Middle frontal gyrus (tissue), 1 donor: ENCODE results near the gene VPS13D.
A peak's percentile ranks its signal among the peaks of the same experiment; 100 is the strongest.

Experiments used
- DNase-seq: peaks from one replicate; pipeline ENCODE4 v3.0.0-alpha.2; 2015; ENCODE audit warnings: low spot score; ENCODE audit errors: extremely low spot score

VPS13D gene

GRCh38 chr1:12229835-12230548 is at the start of gene VPS13D:
VPS13D (plus strand) TSS chr1:12230030; CDS start chr1:12234267, 4,237 bp downstream.
- peak; percentile 62 for DNase-seq

- no peak for DNase-seq
Observed at GRCh38 chr1:12180315-12180714, 49.5 kb upstream of the VPS13D start.

GRCh38 chr1:12180903-12181302 is 48.9 kb upstream of the VPS13D start:
- no peak for DNase-seq

GRCh38 chr1:12181568-12181967 is 48.3 kb upstream of the VPS13D start:
- DNase-seq: no peak

GRCh38 chr1:12182410-12182984 is 47.3 kb upstream of the VPS13D start:
- no peak for DNase-seq

GRCh38 chr1:12183095-12183794 is 46.6 kb upstream of the VPS13D start:
- no peak for DNase-seq

GRCh38 chr1:12184008-12184681 is 45.7 kb upstream of the VPS13D start:
- no peak for DNase-seq

GRCh38 chr1:12185036-12185917 is 44.6 kb upstream of the VPS13D start:
- no peak for DNase-seq

GRCh38 chr1:12185918-12186678 is 43.7 kb upstream of the VPS13D start:
- no peak for DNase-seq

GRCh38 chr1:12186679-12186985 is 43.2 kb upstream of the VPS13D start:
- no peak for DNase-seq

- no peak for DNase-seq
Observed at GRCh38 chr1:12188115-12188514, 41.7 kb upstream of the VPS13D start.

GRCh38 chr1:12188657-12189327 is 41.0 kb upstream of the VPS13D start:
- DNase-seq: no peak

GRCh38 chr1:12189328-12189682 is 40.5 kb upstream of the VPS13D start:
- no peak for DNase-seq

- no peak for DNase-seq
Observed at GRCh38 chr1:12191242-12192032, 38.4 kb upstream of the VPS13D start.

GRCh38 chr1:12194666-12195216 is 35.1 kb upstream of the VPS13D start:
- no peak for DNase-seq

- DNase-seq: no peak
Observed at GRCh38 chr1:12195416-12195815, 34.4 kb upstream of the VPS13D start.

GRCh38 chr1:12196641-12197482 is 33.0 kb upstream of the VPS13D start:
- DNase-seq: no peak

- no peak for DNase-seq
Observed at GRCh38 chr1:12197483-12197880, 32.3 kb upstream of the VPS13D start.
